Subcutaneous abdominal adipose tissue (tissue), 5 donors: ENCODE data around the gene HACD4.
A peak's percentile ranks its signal among the peaks of the same experiment; 100 is the strongest.
"Not testable (repeated sequence)": the region's sequence is repeated elsewhere in the genome, so short reads cannot be mapped to it uniquely, and the experiment has no call there.

Source experiments
- H3K27ac ChIP-seq: one replicate; pipeline ENCODE4 v1.7.0; 2013; ENCODE audit warnings: low read depth, mild to moderate bottlenecking, inconsistent platforms, low read length, moderate library complexity
- H3K27me3 ChIP-seq, 5 donors: one replicate each; pipeline ENCODE4 v1.7.0; 2013; ENCODE audit warnings: low read length in 5 of 5, inconsistent platforms in 1 of 5; ENCODE audit not compliant: control insufficient read depth in 5 of 5, insufficient read depth in 4 of 5
- H3K36me3 ChIP-seq, 5 donors: one replicate each; pipeline ENCODE4 v1.7.0; 2013; ENCODE audit warnings: low read length in 5 of 5; ENCODE audit not compliant: control insufficient read depth in 5 of 5, insufficient read depth in 5 of 5
- H3K4me1 ChIP-seq, 5 donors: one replicate each; pipeline ENCODE4 v1.7.0; 2013; ENCODE audit warnings: low read length in 5 of 5, mild to moderate bottlenecking in 3 of 5, moderate library complexity in 1 of 5; ENCODE audit not compliant: control insufficient read depth in 5 of 5, insufficient read depth in 5 of 5
- H3K4me3 ChIP-seq, 5 donors: one replicate each; pipeline ENCODE4 v1.7.0; 2013; ENCODE audit warnings: low read length in 5 of 5, low read depth in 1 of 5
- H3K9ac ChIP-seq, 5 donors: one replicate each; pipeline ENCODE4 v1.7.0; 2013; ENCODE audit warnings: low read length in 5 of 5, mild to moderate bottlenecking in 4 of 5, moderate library complexity in 3 of 5
- H3K9me3 ChIP-seq, 5 donors: one replicate each; pipeline ENCODE4 v1.7.0; 2013; ENCODE audit warnings: low read length in 5 of 5; ENCODE audit not compliant: control insufficient read depth in 5 of 5
- donor health status: healthy.
- donor health status: healthy.
- donor health status: healthy.
- donor health status: healthy.
- donor health status: healthy.

The HACD4 gene

DNA sequence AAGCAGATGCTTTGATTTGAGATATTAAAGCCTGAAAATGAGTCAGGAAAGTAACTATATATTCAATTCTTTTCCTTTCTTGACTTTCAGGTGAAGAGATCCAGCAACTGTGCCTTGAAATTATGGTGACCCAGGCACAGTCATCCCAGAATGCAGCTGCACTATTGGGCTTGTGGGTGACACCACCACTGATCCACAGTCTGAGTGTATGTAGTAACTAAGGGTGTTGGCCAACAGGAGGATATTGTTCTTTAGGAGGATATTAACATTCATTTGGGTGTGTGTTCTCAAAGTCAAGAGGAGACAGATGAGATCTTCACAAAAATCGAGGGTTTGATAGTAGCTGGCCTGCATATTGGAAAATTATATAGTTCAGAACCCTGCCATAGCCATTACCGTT lies 53.2 kb downstream of the HACD4 start:
- peaks cover 0 to 4% (median 0%) of the 10 kb centered on the region in 5 donors for H3K9me3 ChIP-seq
- H3K4me3 ChIP-seq: no peak overlapping the region

DNA sequence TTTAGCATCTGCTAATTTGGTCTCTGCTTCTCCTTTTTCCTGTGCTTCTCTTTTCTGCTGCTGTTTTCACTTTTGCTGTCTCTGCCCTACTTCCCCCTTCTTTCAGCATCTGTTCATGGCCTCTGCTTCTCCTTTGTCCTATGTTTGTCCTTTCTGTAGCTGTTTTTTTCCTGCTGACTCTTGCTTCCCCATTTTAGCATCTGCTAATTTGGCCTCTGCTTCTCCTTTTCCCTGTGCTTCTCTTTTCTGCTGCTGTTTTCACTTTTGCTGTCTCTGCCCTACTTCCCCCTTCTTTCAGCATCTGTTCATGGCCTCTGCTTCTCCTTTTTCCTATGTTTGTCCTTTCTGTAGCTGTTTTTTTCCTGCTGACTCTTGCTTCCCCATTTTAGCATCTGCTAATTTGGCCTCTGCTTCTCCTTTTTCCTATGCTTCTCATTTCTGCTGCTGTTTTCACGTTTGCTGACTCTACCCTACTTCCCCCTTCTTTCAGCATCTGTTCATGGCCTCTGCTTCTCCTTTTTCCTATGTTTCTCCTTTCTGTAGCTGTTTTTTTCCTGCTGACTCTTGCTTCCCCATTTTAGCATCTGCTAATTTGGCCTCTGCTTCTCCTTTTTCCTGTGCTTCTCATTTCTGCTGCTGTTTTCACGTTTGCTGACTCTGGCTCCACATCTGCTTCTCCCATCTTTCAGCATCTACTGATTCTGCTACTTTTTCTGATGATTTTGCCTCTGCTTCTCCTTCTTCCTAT lies 57.1 kb downstream of the HACD4 start:
- not testable (repeated sequence) for H3K4me1 ChIP-seq, H3K27ac ChIP-seq, H3K9me3 ChIP-seq, H3K27me3 ChIP-seq, H3K4me3 ChIP-seq, H3K9ac ChIP-seq
- peaks cover 12 to 24% (median 15%) of the 10 kb centered on the region in 5 donors for H3K36me3 ChIP-seq

More for the DNA sequence above, 53.2 kb downstream of the HACD4 start:
- Histone ChIP-seq H3K27ac (no peak overlapping the region), H3K36me3 (peaks cover 12 to 34% (median 18%) of the 10 kb centered on the region in 5 donors), H3K9ac (no peak overlapping the region), H3K4me1 (peaks cover 0 to 9% (median 6%) of the 10 kb centered on the region in 5 donors), H3K27me3 (no peaks in the 10 kb centered on the region)

DNA sequence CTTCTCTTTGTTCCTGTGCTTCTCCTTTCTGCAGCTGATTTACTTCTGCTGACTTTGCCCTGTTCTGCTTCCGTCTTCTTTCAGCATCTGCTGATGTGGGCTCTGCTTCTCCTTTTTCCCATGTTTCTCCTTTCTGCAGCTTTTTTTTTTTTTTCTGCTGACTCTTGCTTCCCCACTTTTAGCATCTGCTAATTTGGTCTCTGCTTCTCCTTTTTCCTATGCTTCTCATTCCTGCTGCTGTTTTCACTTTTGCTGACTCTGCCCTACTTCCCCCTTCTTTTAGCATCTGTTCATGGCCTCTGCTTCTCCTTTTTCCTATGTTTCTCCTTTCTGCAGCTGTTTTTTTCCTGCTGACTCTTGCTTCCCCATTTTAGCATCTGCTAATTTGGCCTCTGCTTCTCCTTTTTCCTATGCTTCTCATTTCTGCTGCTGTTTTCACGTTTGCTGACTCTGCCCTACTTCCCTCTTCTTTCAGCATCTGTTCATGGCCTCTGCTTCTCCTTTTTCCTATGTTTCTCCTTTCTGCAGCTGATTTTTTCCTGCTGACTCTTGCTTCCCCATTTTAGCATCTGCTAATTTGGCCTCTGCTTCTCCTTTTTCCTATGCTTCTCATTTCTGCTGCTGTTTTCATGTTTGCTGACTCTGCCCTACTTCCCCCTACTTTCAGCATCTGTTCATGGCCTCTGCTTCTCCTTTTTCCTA lies 58.0 kb downstream of the HACD4 start:
- H3K27me3 ChIP-seq, H3K9ac ChIP-seq, H3K9me3 ChIP-seq, H3K4me1 ChIP-seq, H3K27ac ChIP-seq, H3K4me3 ChIP-seq: not testable (repeated sequence)
- peaks cover 12 to 20% (median 15%) of the 10 kb centered on the region in 5 donors for H3K36me3 ChIP-seq

DNA sequence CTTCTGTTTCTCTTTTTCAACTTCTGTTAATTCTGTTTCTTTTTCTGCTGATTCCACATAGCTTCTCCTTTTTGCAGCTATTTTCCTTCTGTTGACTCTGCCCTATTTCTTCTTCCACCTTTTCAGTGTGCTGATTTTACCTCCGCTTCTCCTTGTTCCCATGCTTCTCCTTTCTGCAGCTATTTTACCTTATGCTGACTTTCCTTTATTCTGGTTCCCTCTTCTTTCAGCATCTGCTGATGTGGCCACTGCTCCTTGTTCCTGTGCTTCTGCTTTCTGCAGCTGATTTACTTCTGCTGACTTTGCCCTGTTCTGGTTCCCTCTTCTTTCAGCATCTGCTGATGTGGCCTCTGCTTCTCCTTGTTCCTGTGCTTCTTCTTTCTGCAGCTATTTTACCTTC lies 58.8 kb downstream of the HACD4 start:
- H3K4me1 ChIP-seq: no peaks in the 10 kb centered on the region
- H3K9me3 ChIP-seq: peaks cover 0 to 4% (median 0%) of the 10 kb centered on the region in 5 donors
- H3K27me3 ChIP-seq: no peaks in the 10 kb centered on the region
- H3K4me3 ChIP-seq: no peak overlapping the region
- H3K36me3 ChIP-seq: peaks cover 9 to 16% (median 12%) of the 10 kb centered on the region in 5 donors
- no peak overlapping the region for H3K27ac ChIP-seq
- no peak overlapping the region for H3K9ac ChIP-seq

DNA sequence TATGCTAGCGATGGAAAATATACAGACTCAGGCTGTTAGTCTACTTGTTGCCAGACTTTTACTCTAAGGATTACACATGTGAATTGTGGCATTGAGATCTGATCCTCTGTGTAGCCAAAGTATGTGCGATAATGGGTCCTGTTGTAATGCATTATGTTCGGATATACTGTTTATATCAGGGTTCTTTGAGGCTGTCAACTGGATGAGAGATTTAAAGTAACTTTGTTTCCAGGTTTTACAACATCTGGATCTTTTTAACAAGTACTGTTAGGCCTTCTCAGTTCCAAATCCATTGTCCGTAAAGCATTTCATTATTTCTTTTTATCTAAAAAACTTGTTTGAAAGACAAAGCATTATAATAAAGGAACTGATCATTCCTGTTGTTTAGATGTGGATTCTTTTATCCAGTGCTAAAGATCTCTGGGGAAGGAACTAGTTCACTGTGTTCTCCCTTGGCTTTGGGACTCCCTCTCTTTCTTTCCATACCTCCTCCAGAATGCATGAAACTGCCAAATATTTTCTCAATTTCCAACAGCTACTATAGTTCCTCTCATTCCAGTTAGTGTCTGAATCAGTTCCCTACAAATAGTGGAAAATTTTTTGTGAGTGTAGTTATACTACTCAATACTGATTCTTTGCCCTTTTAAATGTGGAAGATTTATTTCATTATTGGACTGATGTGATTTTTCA lies 68.8 kb downstream of the HACD4 start:
- Histone ChIP-seq H3K9me3 (peaks cover 0 to 4% (median 0%) of the 10 kb centered on the region in 5 donors), H3K4me1 (peaks cover 0 to 4% (median 0%) of the 10 kb centered on the region in 5 donors), H3K27ac (no peak overlapping the region), H3K36me3 (peaks cover 0 to 11% (median 2%) of the 10 kb centered on the region in 5 donors), H3K9ac (peak overlapping the region in 1 of 5 donors; percentile 52), H3K27me3 (no peaks in the 10 kb centered on the region), H3K4me3 (no peak overlapping the region)

DNA sequence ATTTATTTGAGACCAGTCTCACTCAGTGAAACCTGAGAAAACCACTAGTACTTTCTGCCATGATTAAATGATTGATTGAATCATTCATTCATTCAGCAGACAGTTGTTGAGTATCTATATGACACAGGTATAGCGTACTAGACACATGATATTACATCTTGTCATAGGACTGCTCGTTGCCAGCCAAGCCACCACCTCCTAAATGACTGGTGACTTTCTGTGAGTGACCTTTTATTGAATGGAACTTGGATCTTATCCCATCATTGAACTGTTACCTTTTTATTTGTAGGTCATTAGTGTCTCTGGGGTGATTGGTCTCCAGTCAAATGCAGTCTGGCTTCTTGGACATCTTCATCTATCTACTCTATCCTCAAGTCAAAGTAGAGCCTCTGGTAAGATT lies 80.7 kb downstream of the HACD4 start:
- H3K36me3 ChIP-seq: peaks cover 15 to 46% (median 40%) of the 10 kb centered on the region in 5 donors
- H3K27me3 ChIP-seq: no peaks in the 10 kb centered on the region
- H3K4me3 ChIP-seq: no peak overlapping the region
- no peak overlapping the region for H3K27ac ChIP-seq
- H3K9ac ChIP-seq: no peak overlapping the region
- no peaks in the 10 kb centered on the region for H3K4me1 ChIP-seq
- H3K9me3 ChIP-seq: no peaks in the 10 kb centered on the region
